ENCODE data around the gene NFATC2.

NFATC2 gene

GRCh38 chr20:51514249-51514648 is 28.3 kb downstream of the NFATC2 start:
- ATAC-seq (no peak), DNase-seq (no peak)

GRCh38 chr20:51513545-51513944 is 29.0 kb downstream of the NFATC2 start:
- ATAC-seq (no peak), DNase-seq (no peak)

GRCh38 chr20:51512645-51513044 is 29.9 kb downstream of the NFATC2 start:
- peak; percentile 80 for ATAC-seq
- DNase-seq, result no peak

GRCh38 chr20:51511861-51512619 is 30.5 kb downstream of the NFATC2 start:
- ATAC-seq (peak; percentile 74), DNase-seq (no peak)

GRCh38 chr20:51510936-51511605 is 31.4 kb downstream of the NFATC2 start:
- ATAC-seq, result no peak
- no peak for DNase-seq

GRCh38 chr20:51510169-51510568 is 32.4 kb downstream of the NFATC2 start:
- no peak for DNase-seq
- ATAC-seq, result no peak

- no peak for DNase-seq
- no peak for ATAC-seq
These were observed 33.3 kb downstream of the NFATC2 start for GRCh38 chr20:51509208-51509607.

GRCh38 chr20:51508780-51509179 is 33.7 kb downstream of the NFATC2 start:
- ATAC-seq, result no peak
- no peak for DNase-seq

- ATAC-seq, result no peak
- no peak for DNase-seq
These were observed 34.4 kb downstream of the NFATC2 start for GRCh38 chr20:51508158-51508557.

- DNase-seq, result no peak
- no peak for ATAC-seq
These were observed 35.1 kb downstream of the NFATC2 start for GRCh38 chr20:51507216-51508036.

GRCh38 chr20:51506527-51507215 is 35.8 kb downstream of the NFATC2 start:
- DNase-seq, result no peak
- no peak for ATAC-seq

GRCh38 chr20:51505566-51505965 is 37.0 kb downstream of the NFATC2 start:
- DNase-seq (no peak), ATAC-seq (no peak)

- ATAC-seq, result no peak
- no peak for DNase-seq
These were observed 39.1 kb downstream of the NFATC2 start for GRCh38 chr20:51503376-51503775.

- DNase-seq (no peak), ATAC-seq (no peak)
These were observed 41.6 kb downstream of the NFATC2 start for GRCh38 chr20:51500936-51501335.

GRCh38 chr20:51500311-51500710 is 42.2 kb downstream of the NFATC2 start:
- DNase-seq, result no peak

GRCh38 chr20:51498765-51499540 is 43.6 kb downstream of the NFATC2 start:
- ATAC-seq (no peak), DNase-seq (no peak)

More at GRCh38 chr20:51500311-51500710, 42.2 kb downstream of the NFATC2 start:
- ATAC-seq, result peak; percentile 83

GRCh38 chr20:51497542-51498467 is 44.7 kb downstream of the NFATC2 start:
- DNase-seq, result peak; percentile 65
- peak; percentile 35 for ATAC-seq

- ATAC-seq (no peak), DNase-seq (no peak)
These were observed 45.6 kb downstream of the NFATC2 start for GRCh38 chr20:51496964-51497363.

GRCh38 chr20:51495921-51496545 is 46.5 kb downstream of the NFATC2 start:
- DNase-seq, result no peak
- ATAC-seq, result no peak

GRCh38 chr20:51495291-51495690 is 47.2 kb downstream of the NFATC2 start:
- DNase-seq (no peak), ATAC-seq (no peak)
